Prostate gland (tissue), 2 donors: Measurements from ENCODE around the gene SLC5A6. TPM values are rescaled to one million over a fixed set of nuclear protein-coding genes. Genes with fewer than 3 reads are reported as not detected.
A peak's percentile ranks its signal among the peaks of the same experiment; 100 is the strongest.

Experiments used
- DNase-seq: peaks from one replicate; pipeline ENCODE4 v3.0.0-alpha.2; 2019; ENCODE audit warnings: low spot score
- H3K27ac ChIP-seq, 2 donors: fragments of 200-600 bp; sonication (generic); 2 replicates each; pipeline ENCODE4 v1.5.1; 2017 to 2019
- H3K27me3 ChIP-seq: fragments of 200-600 bp; sonication (generic); replicated peaks from 2 replicates; pipeline ENCODE4 v1.5.1; 2019; ENCODE audit not compliant: insufficient read depth
- H3K36me3 ChIP-seq, 2 donors: fragments of 200-600 bp; sonication (generic); 1 replicate in 1 of 2; 2 replicates in 1 of 2; pipeline versions ENCODE4 v1.5.1 to v1.8.1; 2017 to 2019
- H3K4me1 ChIP-seq: fragments of 200-600 bp; sonication (generic); replicated peaks from 2 replicates; pipeline ENCODE4 v1.5.1; 2019
- H3K4me3 ChIP-seq, 2 donors: fragments of 200-600 bp; sonication (generic); 2 replicates each; pipeline ENCODE4 v1.5.1; 2017 to 2019
- H3K9me3 ChIP-seq: fragments of 200-600 bp; sonication (generic); 2 replicates; pipeline ENCODE4 v1.5.1; 2017
- CTCF ChIP-seq, 4 experiments: fragments of 200-600 bp in 2 of 4; fragments of 450-650 bp in 2 of 4; sonication (generic) in 2 of 4; IDR thresholded peaks; 1 replicate in 3 of 4; 2 replicates in 1 of 4; pipeline ENCODE4 v1.5.1; 2016 to 2019; ENCODE audit warnings: antibody characterized with exemption in 4 of 4, mild to moderate bottlenecking in 2 of 4, moderate library complexity in 2 of 4
- POLR2A ChIP-seq: fragments of 450-650 bp; IDR thresholded peaks from one replicate; pipeline ENCODE4 v1.6.1; 2016; ENCODE audit warnings: antibody characterized with exemption, mild to moderate bottlenecking
- POLR2AphosphoS5 ChIP-seq: sonication (generic); formaldehyde crosslinking; IDR thresholded peaks from one replicate; pipeline ENCODE4 v1.6.1; 2017; ENCODE audit warnings: antibody characterized with exemption
- WGBS: methylation state at CpG from one replicate; pipeline ENCODE4 v1.1.5; 2018; 5-methylcytosine and 5-hydroxymethylcytosine counted together
- intact Hi-C: fragments of 100-400 bp; cut with DNase I; formaldehyde crosslinking; loops from one replicate; pipeline ENCODE4 v1.14.2; 2022
- total RNA-seq, 2 donors: library from RNA; depleted of rRNA; stranded (reverse); fragments of >200 nt; gene quantifications; one replicate each; pipeline ENCODE4 v1.1.0, GENCODE V29; 2016

Gene SLC5A6
- total RNA-seq, 2 donors from 2014 or later, result 23.9 to 65.2 TPM

- Histone ChIP-seq H3K36me3 (no peaks in the 10 kb centered on the region), H3K4me3 (peak within 1 kb of the TSS; percentile 49 to 56), H3K27ac (peak within 1 kb of the TSS; percentile 43 to 59), H3K9me3 (no peaks in the 10 kb centered on the region), H3K4me1 (peaks cover 3% of the 10 kb centered on the region), H3K27me3 (no peaks in the 10 kb centered on the region)
- intact Hi-C loops, result loop anchor here (10.0 kb wide), 1 partner anchor 157 kb away; the partner anchor contains the start of genes EIF2B4 and SNX17
- peak; percentile 78 for DNase-seq
- 2% methylated on average over 59 of the region's 72 CpGs for WGBS
- TF ChIP-seq CTCF (IDR thresholded peaks at IDR 0.05) (peak in 2 of 4 experiments; percentile 35 to 58), POLR2A (no peak), POLR2AphosphoS5 (peak; percentile 65)
These were observed 5.4 kb upstream of the SLC5A6 start, which contains the start of gene CAD for GRCh38 chr2:27217173-27218121. TSS of gene CAD (plus strand) at chr2:27217369. CDS start at chr2:27217552, 183 bp downstream.

- Histone ChIP-seq H3K36me3 (no peaks in the 10 kb centered on the region), H3K4me3 (peak overlapping the region; percentile 49 to 56), H3K27ac (peak overlapping the region; percentile 43 to 59), H3K27me3 (no peaks in the 10 kb centered on the region), H3K4me1 (peaks cover 3% of the 10 kb centered on the region), H3K9me3 (no peaks in the 10 kb centered on the region)
- WGBS, result 81% methylated on average over 13 of the region's 13 CpGs
- DNase-seq, result no peak
- no peak for TF ChIP-seq CTCF (IDR thresholded peaks at IDR 0.05)
- no peak for TF ChIP-seq POLR2AphosphoS5
- TF ChIP-seq POLR2A, result no peak
- intact Hi-C loops, result loop anchor here (10.0 kb wide), 1 partner anchor 158 kb away; the partner anchor contains the start of genes EIF2B4 and SNX17
These were observed 4.5 kb upstream of the SLC5A6 start for GRCh38 chr2:27216416-27217137.

GRCh38 chr2:27214941-27215340 lies 2.9 kb upstream of the SLC5A6 start:
- Histone ChIP-seq H3K27me3 (no peaks in the 10 kb centered on the region), H3K4me1 (peaks cover 3% of the 10 kb centered on the region), H3K36me3 (no peaks in the 10 kb centered on the region), H3K4me3 (no peak overlapping the region), H3K27ac (no peak overlapping the region), H3K9me3 (no peaks in the 10 kb centered on the region)
- intact Hi-C loops, result loop anchor here (10.0 kb wide), 1 partner anchor 160 kb away; the partner anchor contains the start of genes EIF2B4 and SNX17
- no peak for TF ChIP-seq POLR2A
- TF ChIP-seq POLR2AphosphoS5, result no peak
- TF ChIP-seq CTCF (IDR thresholded peaks at IDR 0.05), result no peak
- DNase-seq, result no peak
- 92% methylated on average over 3 of the region's 3 CpGs for WGBS

GRCh38 chr2:27212626-27213471 lies 781 bp upstream of the SLC5A6 start:
- Histone ChIP-seq H3K4me1 (peaks cover 3% of the 10 kb centered on the region), H3K4me3 (peak overlapping the region; percentile 71 to 80), H3K36me3 (peaks cover 0 to under 1% of the 10 kb centered on the region in 2 donors), H3K9me3 (no peaks in the 10 kb centered on the region), H3K27ac (peak overlapping the region; percentile 94 to 97), H3K27me3 (no peaks in the 10 kb centered on the region)
- DNase-seq, result no peak
- intact Hi-C loops, result loop anchor here (10.0 kb wide), 1 partner anchor 162 kb away; the partner anchor contains the start of genes EIF2B4 and SNX17
- WGBS, result 6% methylated on average over 34 of the region's 34 CpGs
- TF ChIP-seq POLR2A (no peak), POLR2AphosphoS5 (no peak), CTCF (IDR thresholded peaks at IDR 0.05) (no peak)
